ENCODE results near the gene PLCB2.
A peak's percentile ranks its signal among the peaks of the same experiment; 100 is the strongest.

PLCB2 gene, protein sequence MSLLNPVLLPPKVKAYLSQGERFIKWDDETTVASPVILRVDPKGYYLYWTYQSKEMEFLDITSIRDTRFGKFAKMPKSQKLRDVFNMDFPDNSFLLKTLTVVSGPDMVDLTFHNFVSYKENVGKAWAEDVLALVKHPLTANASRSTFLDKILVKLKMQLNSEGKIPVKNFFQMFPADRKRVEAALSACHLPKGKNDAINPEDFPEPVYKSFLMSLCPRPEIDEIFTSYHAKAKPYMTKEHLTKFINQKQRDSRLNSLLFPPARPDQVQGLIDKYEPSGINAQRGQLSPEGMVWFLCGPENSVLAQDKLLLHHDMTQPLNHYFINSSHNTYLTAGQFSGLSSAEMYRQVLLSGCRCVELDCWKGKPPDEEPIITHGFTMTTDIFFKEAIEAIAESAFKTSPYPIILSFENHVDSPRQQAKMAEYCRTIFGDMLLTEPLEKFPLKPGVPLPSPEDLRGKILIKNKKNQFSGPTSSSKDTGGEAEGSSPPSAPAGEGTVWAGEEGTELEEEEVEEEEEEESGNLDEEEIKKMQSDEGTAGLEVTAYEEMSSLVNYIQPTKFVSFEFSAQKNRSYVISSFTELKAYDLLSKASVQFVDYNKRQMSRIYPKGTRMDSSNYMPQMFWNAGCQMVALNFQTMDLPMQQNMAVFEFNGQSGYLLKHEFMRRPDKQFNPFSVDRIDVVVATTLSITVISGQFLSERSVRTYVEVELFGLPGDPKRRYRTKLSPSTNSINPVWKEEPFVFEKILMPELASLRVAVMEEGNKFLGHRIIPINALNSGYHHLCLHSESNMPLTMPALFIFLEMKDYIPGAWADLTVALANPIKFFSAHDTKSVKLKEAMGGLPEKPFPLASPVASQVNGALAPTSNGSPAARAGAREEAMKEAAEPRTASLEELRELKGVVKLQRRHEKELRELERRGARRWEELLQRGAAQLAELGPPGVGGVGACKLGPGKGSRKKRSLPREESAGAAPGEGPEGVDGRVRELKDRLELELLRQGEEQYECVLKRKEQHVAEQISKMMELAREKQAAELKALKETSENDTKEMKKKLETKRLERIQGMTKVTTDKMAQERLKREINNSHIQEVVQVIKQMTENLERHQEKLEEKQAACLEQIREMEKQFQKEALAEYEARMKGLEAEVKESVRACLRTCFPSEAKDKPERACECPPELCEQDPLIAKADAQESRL

DNA sequence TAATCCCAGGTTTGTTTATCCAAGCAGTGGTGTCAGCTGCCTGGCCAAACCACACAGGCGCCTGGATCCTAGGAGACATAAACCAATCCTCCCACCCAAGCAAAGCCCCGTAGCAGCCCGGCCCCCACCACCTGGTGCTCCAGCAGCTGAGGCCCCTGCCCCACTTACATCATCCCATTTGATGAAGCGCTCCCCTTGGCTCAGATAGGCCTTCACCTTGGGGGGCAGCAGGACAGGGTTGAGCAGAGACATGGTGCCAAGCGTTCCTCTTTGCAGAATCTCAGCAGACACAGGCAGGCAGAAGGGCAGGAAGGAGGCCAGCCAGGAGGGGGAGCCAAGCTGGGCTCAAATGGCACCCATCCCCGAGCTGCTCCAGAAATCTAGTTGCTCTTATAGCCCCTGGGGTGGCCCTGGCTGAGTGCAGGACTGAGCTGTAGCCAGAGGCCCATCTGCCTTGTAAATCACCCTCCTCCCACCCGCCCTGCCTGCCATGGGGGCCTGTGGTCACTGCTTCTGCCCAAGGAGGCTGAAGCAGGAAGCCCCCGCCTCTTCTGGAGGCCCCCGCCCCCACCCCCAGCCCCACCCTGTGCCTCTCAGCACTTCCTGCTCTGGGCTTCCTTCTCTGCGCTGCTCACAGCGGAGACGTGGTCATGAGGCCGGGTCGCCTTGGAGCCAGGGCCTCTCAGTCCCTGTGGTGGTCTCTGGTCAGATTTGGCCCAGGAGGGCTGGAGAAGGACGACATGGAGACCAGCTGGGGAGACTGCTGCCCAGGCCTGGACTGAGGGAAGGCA, at the start of gene PLCB2:
Gene PLCB2 (minus strand): TSS at position 515 of the 791 bp plus-strand sequence. CDS start 263 bp downstream, at position 252.
- peak; percentile 49 to 51 for DNase-seq (ENCODE audit: low read depth in 2 of 2)

DNA sequence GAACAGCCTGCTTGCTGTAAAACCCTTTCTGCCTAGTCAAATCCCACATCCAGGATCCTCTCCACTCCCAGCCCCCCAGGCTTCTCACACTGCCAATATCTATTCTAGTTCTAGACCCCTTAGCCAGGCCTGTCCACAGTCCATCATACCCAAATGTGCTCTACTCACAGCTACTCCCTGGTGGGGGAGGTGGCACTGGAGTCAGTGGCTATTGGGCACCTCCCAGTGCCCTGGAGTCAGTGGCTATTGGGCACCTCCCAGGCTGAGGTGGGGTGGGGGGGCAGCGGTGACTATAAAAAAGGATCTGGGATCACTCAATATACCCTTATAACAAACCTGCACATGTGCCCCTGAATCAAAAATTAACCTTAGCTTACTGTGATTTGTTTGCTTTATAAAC, 49.5 kb upstream of the PLCB2 start:
- DNase-seq (ENCODE audit: low read depth in 2 of 2): no peak

DNA sequence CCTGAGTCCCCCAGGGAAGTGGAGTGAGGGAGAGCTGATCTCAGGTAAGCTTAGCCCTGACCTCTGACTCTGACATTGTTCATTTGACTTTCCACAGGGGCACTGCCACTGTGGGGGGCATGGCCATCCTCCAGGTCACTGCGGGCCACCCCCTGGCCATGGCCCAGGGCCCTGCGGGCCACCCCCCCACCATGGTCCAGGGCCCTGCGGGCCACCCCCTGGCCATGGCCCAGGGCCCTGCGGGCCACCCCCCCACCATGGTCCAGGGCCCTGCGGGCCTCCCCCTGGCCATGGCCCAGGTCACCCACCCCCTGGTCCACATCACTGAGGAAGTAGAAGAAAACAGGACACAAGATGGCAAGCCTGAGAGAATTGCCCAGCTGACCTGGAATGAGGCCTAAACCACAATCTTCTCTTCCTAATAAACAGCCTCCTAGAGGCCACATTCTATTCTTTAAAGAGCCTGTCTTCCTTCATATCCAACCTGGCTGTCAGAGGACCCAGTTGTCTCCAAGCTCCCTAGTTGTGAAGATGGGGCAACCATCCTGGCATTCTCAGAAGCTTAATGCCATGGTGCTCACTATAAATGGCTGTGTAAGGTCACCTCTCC, 48.3 kb upstream of the PLCB2 start:
- DNase-seq (ENCODE audit: low read depth in 2 of 2): no peak

DNA sequence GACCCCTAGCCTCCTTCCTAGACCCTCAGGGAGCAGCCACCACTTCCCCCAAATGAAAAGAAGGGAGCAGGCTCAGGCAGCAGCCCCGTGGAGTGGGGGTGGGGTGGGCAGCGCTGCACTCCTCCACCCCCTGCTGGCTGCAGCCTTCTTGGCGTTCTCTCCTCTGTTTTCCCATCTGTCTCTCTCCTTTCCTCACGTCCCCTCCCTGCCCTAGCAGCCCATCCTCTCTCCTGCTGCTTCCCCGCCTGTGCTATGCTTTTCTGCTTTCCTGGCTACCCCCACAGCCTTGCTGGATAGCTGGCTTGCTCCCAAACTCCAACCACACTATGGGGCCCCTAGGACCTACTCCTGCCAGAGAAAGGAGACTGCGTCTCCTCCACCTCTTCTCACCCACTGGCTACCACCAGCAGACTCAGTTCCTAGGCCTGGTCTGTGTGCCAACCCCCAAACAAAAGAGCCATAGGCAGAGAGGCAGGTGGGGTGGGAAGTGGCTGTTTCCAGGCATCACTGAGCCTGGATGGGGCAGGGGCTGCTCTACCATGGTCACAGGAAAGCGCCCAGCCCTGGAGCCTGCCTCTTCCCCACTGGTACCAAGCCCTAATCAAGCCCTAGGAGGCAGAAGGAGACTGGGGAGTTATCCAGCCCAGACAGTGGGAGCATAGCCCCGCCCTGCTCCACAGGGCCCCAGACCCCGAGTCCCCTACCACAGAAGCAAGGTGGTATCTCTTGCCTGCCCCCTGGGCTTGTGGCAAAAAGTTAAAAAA, 46.9 kb upstream of the PLCB2 start:
- no peak for DNase-seq (ENCODE audit: low read depth in 2 of 2)

DNA sequence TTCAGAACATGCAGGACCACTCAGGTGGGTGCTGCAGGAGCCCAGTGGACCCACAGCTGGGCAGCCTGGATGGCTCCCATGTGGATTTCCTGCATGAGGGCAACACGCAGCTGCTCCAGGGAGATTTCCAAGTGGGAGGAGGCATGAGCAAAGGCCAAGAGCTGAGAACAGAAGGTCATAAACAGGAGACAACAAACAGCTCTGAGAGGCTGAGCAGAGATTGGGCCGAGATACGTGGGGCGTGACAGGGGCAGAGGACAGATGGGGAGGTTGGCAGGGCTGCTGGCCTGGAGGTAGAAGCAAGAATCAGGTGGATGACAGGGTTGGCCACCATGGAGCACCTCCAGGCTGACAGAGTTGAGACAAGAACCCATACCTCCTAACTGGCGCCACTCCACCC, 46.0 kb upstream of the PLCB2 start:
- DNase-seq (ENCODE audit: low read depth in 2 of 2): no peak

DNA sequence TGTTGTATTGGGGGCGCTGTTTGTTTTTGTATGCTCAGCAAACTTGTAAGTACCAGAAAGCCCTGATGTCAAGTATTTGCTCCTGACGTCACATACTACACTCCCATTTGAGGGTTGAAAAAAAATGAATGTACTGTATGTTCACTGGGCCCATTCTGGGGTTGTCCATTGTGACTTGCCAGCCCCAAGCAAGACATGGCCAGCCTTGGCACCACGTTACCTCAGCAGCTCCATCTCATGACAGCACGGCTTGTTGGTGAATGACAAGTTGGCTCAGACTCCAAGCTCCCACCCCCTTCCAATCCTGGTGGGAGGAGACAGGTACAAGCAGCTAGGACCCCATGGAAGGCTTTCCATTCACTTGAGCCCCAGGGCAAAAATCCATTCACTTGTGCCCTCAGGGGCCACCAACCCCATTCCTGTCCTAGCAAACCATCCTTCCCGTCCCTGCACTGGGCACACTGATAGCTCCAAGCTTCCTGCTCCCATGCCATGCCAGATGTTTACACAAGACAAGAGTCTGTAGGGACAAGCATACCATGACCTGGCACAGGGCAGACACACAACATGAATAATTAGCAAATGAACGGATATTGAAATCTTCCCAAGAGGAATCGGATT, 44.7 kb upstream of the PLCB2 start:
- DNase-seq (ENCODE audit: low read depth in 2 of 2): no peak

DNA sequence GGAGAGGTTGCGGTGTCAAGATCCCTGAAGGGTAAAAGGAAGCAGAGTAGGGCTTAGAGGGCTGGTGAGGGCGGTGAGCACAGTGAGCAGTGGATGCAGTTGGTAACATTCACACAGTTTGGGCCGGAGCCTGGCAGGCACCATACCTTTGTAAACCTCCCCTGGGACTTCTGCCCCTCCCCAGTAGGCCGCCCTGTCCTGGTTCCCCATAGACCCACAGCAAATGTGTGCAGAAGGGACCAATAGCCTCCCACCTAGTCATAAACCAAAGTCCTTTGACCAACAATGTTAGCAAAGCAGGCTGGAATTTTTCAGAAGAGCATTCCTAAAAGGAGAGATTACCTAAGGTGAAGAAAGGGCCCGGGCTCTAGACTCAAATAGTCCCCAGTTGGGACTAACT, 41.4 kb upstream of the PLCB2 start:
- no peak for DNase-seq (ENCODE audit: low read depth in 2 of 2)

DNA sequence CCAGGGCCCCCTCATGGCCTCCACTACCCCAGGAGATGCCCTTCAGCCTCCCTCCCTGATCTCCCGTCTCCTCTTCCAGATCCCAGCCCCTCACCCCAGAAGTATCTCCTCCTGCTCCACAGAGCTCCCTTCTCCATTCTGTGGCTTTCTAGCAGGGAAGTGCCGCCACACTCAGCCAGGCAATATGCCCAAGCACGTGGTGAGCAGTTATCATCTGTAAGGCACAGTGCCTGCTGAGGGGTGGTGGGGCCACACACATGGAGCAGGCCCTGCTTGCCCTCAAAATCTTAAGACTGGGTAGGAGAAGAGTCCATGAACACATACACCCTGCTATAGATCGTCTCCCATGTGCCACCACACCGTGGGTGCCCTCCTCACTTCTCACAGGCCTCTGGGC, 40.7 kb upstream of the PLCB2 start:
- DNase-seq (ENCODE audit: low read depth in 2 of 2): no peak

DNA sequence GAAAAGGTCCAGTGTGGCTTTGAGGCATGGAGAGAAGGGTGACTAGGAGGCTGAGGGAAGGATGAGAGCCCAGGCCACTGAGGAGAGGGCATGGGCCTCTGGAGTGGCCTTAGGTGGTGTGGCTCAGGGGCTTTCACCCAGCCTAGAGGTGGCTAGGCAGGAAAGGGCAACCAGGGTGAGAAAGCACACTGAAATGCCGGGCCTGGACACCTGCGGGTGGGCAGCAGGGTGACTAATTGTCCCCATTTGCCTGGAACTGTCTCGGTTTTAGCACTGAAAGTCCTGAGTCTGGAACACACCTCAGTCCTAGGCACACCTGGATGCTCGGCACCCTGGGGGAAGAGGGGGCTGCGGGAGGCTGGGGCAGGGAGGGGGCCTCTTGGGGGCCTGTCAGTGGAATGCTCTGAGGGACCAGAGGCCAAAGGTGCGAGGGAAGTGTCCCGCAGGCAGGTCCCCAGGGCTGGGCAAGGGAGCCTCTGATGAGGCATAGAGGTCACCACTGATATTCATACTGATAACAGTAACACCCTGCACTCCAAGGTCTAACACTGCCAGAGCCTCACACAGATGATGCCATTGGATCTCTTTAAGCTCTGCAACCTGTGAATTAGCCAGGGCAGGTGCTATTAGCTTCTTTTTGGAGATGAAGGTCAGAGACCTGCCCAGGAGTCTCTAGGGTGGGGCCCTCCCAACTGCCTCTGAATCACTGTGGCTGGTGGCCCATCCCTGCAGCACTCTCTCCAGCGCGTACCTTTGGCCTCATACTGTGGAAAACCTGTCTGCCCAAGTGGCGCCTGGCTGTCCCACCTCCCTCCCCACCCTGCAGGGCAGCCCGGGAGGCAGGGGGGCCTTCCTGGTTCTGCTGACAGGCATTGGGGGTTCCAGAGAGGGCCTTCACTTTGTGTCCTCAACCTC, 40.1 kb upstream of the PLCB2 start:
- no peak for DNase-seq (ENCODE audit: low read depth in 2 of 2)

DNA sequence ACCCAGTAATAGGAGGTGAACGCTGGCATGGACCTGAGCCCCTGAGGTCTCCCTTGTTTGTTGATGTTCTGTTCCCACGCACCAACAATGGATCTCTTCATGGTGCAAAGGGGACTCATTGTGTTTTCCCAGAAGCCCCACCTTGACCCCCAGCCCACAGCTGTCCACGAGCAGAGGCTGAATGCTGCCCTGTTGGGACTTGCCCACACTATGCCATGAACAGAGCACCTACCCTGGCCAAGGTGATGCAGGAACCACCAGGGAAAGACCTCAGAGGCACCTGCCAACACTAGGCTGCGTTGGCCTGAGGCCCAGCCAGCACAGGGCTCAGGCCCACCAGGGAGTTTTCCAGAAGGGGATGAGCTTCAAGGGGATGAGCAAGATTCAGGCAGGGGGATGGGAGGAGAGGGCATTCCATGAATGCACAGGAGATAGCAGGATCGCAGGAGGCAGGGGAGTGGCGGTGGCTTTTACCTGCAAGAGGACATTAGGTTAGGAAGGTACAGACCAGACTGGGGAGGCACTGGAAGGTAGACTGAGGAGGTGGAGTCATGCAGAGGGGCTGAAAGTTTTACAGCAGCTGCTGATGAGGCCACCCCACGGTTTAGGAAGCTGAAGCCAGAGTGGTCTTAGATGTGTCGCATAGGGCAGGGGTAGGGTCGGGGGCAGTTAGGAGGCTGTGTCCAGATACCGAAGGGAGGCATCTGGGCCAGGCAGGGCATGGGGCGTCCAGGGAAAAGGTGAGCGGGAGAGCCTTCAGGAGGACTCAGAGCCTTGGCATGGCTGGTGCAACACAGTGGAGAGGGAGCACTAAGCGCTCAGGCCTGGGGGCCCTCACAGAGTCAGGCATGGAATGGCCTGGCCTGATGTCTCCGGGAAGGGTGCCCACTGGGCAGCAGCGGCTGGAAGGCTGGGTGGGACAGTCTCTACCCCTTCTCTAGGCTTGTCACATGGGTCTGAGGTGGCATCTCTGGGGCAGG, 39.1 kb upstream of the PLCB2 start:
- no peak for DNase-seq (ENCODE audit: low read depth in 2 of 2)

DNA sequence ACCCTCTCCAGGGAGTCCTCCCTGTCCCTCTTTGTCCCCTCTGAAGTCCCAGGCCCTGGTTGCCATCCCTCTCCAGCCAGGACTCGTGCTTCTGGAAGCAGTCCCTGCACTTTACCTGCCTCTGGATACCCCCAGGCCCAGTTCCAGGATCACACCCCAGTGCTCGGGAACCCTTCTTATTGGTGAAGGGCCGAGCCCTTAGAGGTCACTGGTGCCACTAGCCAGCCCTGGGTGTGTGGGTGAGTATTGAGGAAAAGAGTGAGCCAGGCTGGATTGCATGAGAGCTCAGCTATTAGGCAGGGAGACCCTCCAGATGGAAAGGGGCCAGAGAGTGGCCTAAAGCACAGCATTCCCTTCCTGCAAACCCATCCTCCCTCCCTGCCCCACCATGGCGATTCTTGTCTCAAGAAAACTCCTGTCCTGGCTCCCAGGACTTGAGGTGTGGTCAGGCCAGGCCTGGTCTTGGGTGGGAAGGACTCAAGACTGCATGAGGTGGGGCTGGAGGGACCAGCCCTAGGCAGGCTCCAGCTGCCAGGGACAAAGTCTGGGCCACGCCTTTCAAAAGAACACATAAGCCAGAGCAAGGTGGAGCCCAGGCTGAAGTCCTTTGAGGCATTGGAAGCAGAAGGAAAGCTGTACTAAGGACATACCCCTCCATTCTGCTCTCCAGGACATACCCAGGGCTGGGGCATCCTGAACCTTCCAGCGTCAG, 38.3 kb upstream of the PLCB2 start:
- no peak for DNase-seq (ENCODE audit: low read depth in 2 of 2)

DNA sequence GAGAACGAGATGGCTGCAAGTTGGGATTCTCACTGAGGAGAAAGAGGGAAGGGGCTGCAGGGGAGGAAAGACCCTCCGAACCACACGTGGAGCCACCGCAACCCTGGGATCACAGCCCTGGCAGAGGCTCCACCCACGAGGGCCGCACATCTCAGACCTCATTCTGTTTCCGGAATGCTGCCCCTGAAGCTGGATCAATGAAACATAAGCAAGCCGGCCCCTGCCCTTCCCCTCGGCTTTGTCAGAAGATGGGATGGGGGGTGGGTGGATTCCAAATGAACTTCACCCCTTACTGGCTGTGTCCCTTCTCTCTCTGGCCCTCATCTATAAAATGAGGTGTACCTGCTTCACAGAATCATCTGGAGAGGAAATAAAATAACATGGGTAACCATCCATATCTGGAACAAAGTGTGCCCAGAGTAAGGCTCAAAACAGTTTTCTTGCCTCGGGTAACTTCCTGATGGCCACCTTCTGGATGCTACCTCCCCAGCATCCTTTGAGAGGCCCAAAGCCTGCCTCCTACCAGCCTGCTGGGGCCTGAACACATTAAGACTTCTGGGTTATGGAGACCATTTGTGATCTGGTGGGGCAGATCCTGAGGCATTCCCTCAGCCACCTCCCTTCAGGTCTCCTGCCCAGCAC, 37.6 kb upstream of the PLCB2 start:
- no peak for DNase-seq (ENCODE audit: low read depth in 2 of 2)

DNA sequence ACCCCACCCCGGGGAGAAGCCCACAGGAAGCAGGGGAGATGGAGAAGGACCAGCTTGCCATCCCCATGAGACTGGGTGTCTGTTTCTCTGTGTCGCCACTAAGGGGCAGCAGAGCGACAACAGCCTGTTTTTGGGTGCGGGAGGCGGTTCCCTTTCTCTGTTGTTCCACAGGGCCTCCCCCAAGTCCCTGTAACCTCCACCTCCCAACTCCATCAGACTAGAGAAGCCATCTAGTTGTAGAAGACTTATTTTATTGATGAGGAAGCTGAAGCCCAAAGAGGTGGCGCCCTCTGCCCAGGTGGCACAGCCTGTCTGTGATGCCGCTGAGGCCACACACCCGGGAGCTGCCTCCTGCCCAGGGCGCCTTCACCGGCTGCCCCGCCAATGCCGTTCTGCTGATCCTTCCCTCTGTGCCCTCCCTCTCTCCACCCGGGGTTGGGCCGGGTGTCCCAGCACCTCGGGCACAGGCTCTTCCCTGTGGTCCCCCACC, 36.9 kb upstream of the PLCB2 start:
- DNase-seq (ENCODE audit: low read depth in 2 of 2): peak; percentile 51 to 59

DNA sequence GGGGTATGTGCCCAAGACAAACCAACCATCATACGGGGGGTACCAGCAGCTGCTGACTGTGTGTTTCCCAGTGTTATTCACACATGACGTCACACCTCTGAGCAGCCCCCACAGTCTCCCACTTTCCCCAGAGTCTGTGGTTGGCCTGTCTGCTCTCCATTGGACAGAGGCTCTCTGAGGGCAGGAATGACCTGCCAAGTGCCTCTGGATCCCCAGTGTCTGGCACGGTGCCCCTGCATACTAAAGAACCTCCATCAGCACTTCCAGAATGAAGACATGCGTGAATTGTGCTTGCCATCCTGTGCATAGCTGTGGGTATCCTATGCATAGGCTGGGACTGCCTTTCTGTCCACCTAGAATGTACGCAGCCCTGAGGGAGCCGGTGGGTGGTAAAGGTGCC, 36.5 kb upstream of the PLCB2 start:
- DNase-seq (ENCODE audit: low read depth in 2 of 2): no peak

DNA sequence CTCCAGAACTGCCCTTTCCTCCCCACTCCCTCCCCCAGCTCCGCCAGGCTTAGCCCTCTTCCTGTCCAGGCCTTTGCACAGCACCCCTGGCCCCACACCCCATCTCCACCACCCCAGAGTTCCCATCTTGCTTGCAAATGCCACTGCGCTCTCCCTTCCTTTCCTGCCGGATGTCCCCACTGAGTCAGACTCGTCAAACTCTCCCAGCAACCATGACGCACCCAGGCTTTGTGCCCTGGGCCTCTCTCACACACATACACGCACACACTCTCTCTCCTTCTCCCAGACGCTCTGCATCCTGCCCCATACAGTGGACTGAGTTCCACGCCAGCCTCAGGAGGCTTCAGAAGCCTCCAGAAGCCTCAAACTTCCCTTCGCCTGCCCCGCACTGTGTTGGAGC, 35.8 kb upstream of the PLCB2 start:
- no peak for DNase-seq (ENCODE audit: low read depth in 2 of 2)
